Measurements from ENCODE around the gene PRSS50. TPM values are rescaled to one million over a fixed set of nuclear protein-coding genes. Genes with fewer than 3 reads are reported as not detected.

Gene PRSS50
- total RNA-seq, 1 donor: under 0.01 TPM

Small RNAs within 50 kb of the gene (small RNA-seq; reads per million reads assigned to genes)
- gene PRSS45: not detected

Other genes with a start within 250 kb of the PRSS50 start
- gene RTP3, start 219.9 kb downstream of the PRSS50 start, total RNA-seq: not detected
- gene LRRC2, start 151.6 kb downstream of the PRSS50 start, total RNA-seq: under 0.01 TPM
- not detected for gene FAM240A, start 105.3 kb downstream of the PRSS50 start, total RNA-seq
- gene ALS2CL, start 24.2 kb downstream of the PRSS50 start, total RNA-seq: 2.4 TPM
- gene TMIE, start 16.5 kb downstream of the PRSS50 start, total RNA-seq: under 0.01 TPM
- not detected for gene MYL3, start 145.6 kb upstream of the PRSS50 start, total RNA-seq
- gene PTH1R, start 159.9 kb upstream of the PRSS50 start, total RNA-seq: under 0.01 TPM

Measured in hematopoietic multipotent progenitor cell (in vitro differentiated cells).